Thyroid gland (tissue), 4 donors: Measurements from ENCODE around the gene PAXX. TPM values are rescaled to one million over a fixed set of nuclear protein-coding genes. Genes with fewer than 3 reads are reported as not detected.

Experiments used
- DNase-seq, 2 donors: peaks; one replicate each; pipeline ENCODE4 v3.0.0-alpha.2; 2019
- H3K27ac ChIP-seq, 3 donors: fragments of 200-600 bp; sonication (generic); 1 replicate in 2 of 3; 2 replicates in 1 of 3; pipeline ENCODE4 v1.5.1; 2016 to 2019; ENCODE audit warnings: mild to moderate bottlenecking in 1 of 3, moderate library complexity in 1 of 3
- H3K27me3 ChIP-seq: fragments of 200-600 bp; sonication (generic); one replicate; pipeline ENCODE4 v1.5.1; 2019
- H3K36me3 ChIP-seq, 2 donors: fragments of 200-600 bp; sonication (generic); one replicate each; pipeline ENCODE4 v1.5.1; 2016 to 2019
- H3K4me1 ChIP-seq, 2 donors: fragments of 200-600 bp; sonication (generic); one replicate each; pipeline ENCODE4 v1.5.1; 2017 to 2019
- H3K4me3 ChIP-seq, 3 donors: fragments of 200-600 bp; sonication (generic); replicated peaks in 1 of 3; 1 replicate in 2 of 3; 2 replicates in 1 of 3; pipeline ENCODE4 v1.5.1; 2016; ENCODE audit warnings: mild to moderate bottlenecking in 1 of 3
- H3K9me3 ChIP-seq: fragments of 200-600 bp; sonication (generic); one replicate; pipeline ENCODE4 v1.5.1; 2017
- POLR2A ChIP-seq, 2 donors: fragments of 450-650 bp; IDR thresholded peaks; one replicate each; pipeline ENCODE4 v1.6.1; 2017; ENCODE audit warnings: antibody characterized with exemption in 2 of 2, mild to moderate bottlenecking in 2 of 2, moderate library complexity in 1 of 2
- WGBS, 2 donors: methylation state at CpG; one replicate each; pipeline ENCODE4 v1.1.5; 2017; 5-methylcytosine and 5-hydroxymethylcytosine counted together
- intact Hi-C: fragments of 100-400 bp; cut with DNase I; formaldehyde crosslinking; loops from one replicate; pipeline ENCODE4 v1.15.1; 2023
- total RNA-seq, 4 donors: library from RNA; depleted of rRNA; stranded (reverse); fragments of >200 nt; gene quantifications; one replicate each; pipeline ENCODE4 v1.2.3, GENCODE V29; 2016
- TF ChIP-seq, protein P1 (sequence below), 6 experiments: fragments of 200-600 bp in 3 of 6; fragments of 450-650 bp in 3 of 6; sonication (generic) in 3 of 6; IDR thresholded peaks; one replicate each; pipeline ENCODE4 v1.5.1; 2016 to 2019; ENCODE audit warnings: antibody characterized with exemption in 6 of 6, mild to moderate bottlenecking in 2 of 6, inconsistent platforms in 1 of 6, moderate library complexity in 1 of 6

PAXX gene
- total RNA-seq, 4 donors from 2014 or later: 29.8 to 109 (median 50.7) TPM

- peaks cover under 1 to 10% of the 10 kb centered on the region in 2 donors for H3K4me1 ChIP-seq
- no peaks in the 10 kb centered on the region for H3K27me3 ChIP-seq
- DNase-seq: no peak
- H3K9me3 ChIP-seq: no peaks in the 10 kb centered on the region
- H3K27ac ChIP-seq: no peak overlapping the region
- TF ChIP-seq, protein P1, sequence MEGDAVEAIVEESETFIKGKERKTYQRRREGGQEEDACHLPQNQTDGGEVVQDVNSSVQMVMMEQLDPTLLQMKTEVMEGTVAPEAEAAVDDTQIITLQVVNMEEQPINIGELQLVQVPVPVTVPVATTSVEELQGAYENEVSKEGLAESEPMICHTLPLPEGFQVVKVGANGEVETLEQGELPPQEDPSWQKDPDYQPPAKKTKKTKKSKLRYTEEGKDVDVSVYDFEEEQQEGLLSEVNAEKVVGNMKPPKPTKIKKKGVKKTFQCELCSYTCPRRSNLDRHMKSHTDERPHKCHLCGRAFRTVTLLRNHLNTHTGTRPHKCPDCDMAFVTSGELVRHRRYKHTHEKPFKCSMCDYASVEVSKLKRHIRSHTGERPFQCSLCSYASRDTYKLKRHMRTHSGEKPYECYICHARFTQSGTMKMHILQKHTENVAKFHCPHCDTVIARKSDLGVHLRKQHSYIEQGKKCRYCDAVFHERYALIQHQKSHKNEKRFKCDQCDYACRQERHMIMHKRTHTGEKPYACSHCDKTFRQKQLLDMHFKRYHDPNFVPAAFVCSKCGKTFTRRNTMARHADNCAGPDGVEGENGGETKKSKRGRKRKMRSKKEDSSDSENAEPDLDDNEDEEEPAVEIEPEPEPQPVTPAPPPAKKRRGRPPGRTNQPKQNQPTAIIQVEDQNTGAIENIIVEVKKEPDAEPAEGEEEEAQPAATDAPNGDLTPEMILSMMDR (IDR thresholded peaks at IDR 0.05): no peak
- TF ChIP-seq POLR2A (IDR thresholded peaks at IDR 0.05): no peak
- 93 to 97% methylated on average over 4 to 8 of the region's 9 CpGs for whole genome bisulfite sequencing, 2 donors
- intact Hi-C loops: no loop called here
- no peaks in the 10 kb centered on the region for H3K36me3 ChIP-seq
- no peak overlapping the region for H3K4me3 ChIP-seq
Observed at GRCh38 chr9:136983167-136983566, 9.1 kb upstream of the PAXX start.

DNA sequence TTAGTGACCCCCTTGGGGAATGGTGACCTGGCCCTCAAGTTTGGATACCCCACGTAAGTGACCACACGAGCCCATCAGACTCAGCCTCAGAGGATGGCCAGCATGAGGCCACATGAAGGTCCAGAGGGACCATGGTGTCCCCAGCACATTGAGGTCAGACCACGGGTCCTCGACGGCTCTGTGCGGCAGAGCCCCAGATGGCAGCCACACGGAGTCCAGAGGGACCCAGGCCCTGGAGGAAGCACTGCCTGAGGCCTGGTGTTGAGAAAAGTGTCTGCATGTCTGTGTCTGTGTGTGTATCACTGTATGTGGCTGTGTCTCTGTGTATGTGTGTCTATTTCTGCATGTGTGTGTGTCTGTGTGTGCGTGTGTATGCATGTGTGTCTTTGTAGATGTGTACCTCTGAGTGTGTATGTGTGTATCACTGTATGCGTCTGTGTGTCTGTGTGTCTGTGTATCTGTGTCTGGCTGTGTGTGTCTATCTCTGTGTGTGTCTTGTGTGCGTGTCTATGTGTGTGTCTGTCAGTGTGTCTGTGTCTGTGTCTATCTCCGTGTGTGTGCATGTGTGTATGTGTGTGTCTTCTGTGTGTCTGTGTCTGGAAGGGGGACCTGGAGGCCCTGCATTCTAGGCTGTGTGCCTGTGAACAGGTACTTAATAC lies 8.4 kb upstream of the PAXX start:
- WGBS, 2 donors: 78 to 85% methylated on average over 6 to 10 of the region's 11 CpGs
- Histone ChIP-seq H3K4me3 (no peak overlapping the region), H3K9me3 (no peaks in the 10 kb centered on the region), H3K4me1 (peaks cover 0 to 7% of the 10 kb centered on the region in 2 donors), H3K36me3 (no peaks in the 10 kb centered on the region), H3K27me3 (no peaks in the 10 kb centered on the region), H3K27ac (no peak overlapping the region)
- TF ChIP-seq, protein P1 (IDR thresholded peaks at IDR 0.05): no peak
- no peak for TF ChIP-seq POLR2A (IDR thresholded peaks at IDR 0.05)
- no peak for DNase-seq
- intact Hi-C loops: no loop called here

- Histone ChIP-seq H3K27me3 (no peaks in the 10 kb centered on the region), H3K4me3 (no peak overlapping the region), H3K27ac (no peak overlapping the region), H3K9me3 (no peaks in the 10 kb centered on the region), H3K36me3 (no peaks in the 10 kb centered on the region), H3K4me1 (peaks cover 0 to 7% of the 10 kb centered on the region in 2 donors)
- WGBS, 2 donors: 54 to 64% methylated on average over 10 to 22 of the region's 29 CpGs
- intact Hi-C loops: no loop called here
- no peak for DNase-seq
- TF ChIP-seq, protein P1 (IDR thresholded peaks at IDR 0.05): no peak
- TF ChIP-seq POLR2A (IDR thresholded peaks at IDR 0.05): no peak
Observed at GRCh38 chr9:136984464-136985026, 7.7 kb upstream of the PAXX start.

DNA sequence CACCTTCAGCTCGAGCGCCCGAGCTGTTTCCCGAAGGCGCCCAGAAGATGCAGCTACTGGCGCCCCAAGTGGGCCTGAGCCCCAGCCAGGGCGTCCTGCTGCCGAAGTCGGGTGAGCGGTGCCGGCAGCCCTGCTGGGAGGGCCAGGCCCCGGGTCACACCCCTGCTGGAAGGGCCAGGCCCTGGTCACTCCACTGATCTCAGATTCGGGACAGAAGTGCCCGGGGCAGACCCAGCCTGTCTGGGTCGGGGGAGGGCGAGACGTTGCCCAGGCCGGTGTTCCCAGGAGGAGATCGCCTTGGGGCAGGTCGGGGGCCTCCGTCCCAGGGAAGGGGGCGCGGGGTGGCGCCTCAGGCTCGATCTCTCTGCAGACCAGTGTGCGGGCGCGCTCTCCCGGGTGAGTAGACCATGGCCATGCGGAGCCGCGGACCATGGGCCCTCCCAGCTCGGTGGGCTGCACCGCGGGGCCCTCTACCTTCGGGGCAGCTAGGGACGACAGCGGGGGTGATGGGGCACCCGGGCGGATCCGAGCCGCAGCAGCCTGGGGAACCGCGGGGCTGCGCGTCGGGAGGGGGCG lies 7.1 kb upstream of the PAXX start:
- H3K27me3 ChIP-seq: no peaks in the 10 kb centered on the region
- DNase-seq: no peak

More for the DNA sequence above, 7.1 kb upstream of the PAXX start:
- TF ChIP-seq, protein P1 (IDR thresholded peaks at IDR 0.05): no peak
- no peak for TF ChIP-seq POLR2A (IDR thresholded peaks at IDR 0.05)
- Histone ChIP-seq H3K27ac (no peak overlapping the region), H3K36me3 (no peaks in the 10 kb centered on the region), H3K4me3 (no peak overlapping the region), H3K9me3 (no peaks in the 10 kb centered on the region), H3K4me1 (peaks cover 0 to 7% of the 10 kb centered on the region in 2 donors)
- intact Hi-C loops: no loop called here
- WGBS, 2 donors: 33 to 50% methylated on average over 1 to 13 of the region's 48 CpGs
